ENCODE measurements around the gene SHISA7.

DNA sequence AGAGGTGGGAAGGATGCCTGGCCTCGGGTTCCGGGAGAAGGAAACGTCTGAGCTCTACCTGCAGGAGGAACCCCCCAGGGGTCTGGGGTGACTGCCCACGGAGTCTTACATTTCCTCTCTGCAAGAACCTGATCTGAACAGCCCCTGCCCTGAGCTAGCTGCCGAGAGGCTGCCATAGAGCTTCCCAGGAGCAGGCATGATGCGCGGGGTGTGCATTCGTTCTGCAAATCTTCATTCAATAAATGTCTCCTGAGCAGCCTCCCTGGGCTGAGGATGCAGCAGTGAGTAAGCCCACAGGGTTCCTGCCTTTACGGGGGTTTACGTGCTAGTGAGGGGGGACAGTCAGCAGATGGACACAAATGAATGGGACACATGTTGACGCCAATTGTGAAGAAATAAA, 1.5 kb upstream of the SHISA7 start:
- TF ChIP-seq EZH2 (IDR thresholded peaks at IDR 0.05; ENCODE audit: insufficient read depth, poor library complexity, severe bottlenecking) (no peak), EZH2phosphoT487 (IDR thresholded peaks at IDR 0.05; ENCODE audit: insufficient read depth, low read depth) (no peak)
